ENCODE measurements around the gene ADAMTS13. TPM values are rescaled to one million over a fixed set of nuclear protein-coding genes. Genes with fewer than 3 reads are reported as not detected.

Gene ADAMTS13
- total and polyA plus RNA-seq, 2 donors (not counting 1 experiment from before 2014, with no cell fraction given), result 0.78 to 3.1 TPM

DNA sequence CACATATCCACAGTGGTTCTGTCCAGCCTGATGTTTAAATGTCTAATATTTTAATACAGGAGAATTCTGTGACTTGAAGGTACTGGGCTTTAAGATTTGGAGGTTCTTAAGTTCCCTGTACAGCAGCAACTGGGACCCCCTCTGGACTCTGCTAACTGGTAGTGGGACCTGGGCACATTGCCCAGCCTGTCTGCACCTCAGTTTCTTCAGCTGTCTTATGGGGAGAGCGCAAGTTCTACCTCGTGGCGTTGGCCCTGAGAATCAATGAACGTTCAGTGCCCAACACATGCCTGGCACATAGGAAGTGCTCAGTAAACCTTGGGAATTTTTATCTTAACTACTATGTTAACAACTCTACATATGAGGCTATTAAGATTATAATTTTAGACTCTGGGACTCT is 55.3 kb downstream of the ADAMTS13 start:
- Histone ChIP-seq H3K36me3 (ENCODE audit: control insufficient read depth, insufficient read depth, low read length) (peaks cover 14% of the 10 kb centered on the region), H3K79me2 (ENCODE audit: control insufficient read depth, insufficient read depth, low read length) (no peaks in the 10 kb centered on the region), H3K9me3 (ENCODE audit: control insufficient read depth, insufficient read depth, low read depth, low read length) (no peaks in the 10 kb centered on the region), H3K27me3 (ENCODE audit: control insufficient read depth, insufficient read depth, low read length) (no peaks in the 10 kb centered on the region), H3K4me2 (ENCODE audit: extremely low read depth, insufficient read depth, low read length) (no peak overlapping the region), H2AFZ (ENCODE audit: low read length) (no peak overlapping the region), H3K27ac (ENCODE audit: insufficient read depth, low read length) (no peak overlapping the region), H3K9ac (ENCODE audit: insufficient read depth, low read length) (no peak overlapping the region), H3K4me3 (replicated peaks in 1 of 4; ENCODE audit: control extremely low read depth in 1 of 4, insufficient read depth in 1 of 4, low read depth in 3 of 4, low read length in 4 of 4) (peak overlapping the region in 1 of 4 experiments; percentile 64), H3K4me1 (ENCODE audit: control insufficient read depth, extremely low read depth, insufficient read depth, low read length) (no peaks in the 10 kb centered on the region), H4K20me1 (ENCODE audit: control insufficient read depth, extremely low read depth, insufficient read depth, low read length) (no peaks in the 10 kb centered on the region)
- DNase-seq (ENCODE audit: low read depth in 2 of 2), result no peak
- no peak for TF ChIP-seq EZH2 (IDR thresholded peaks at IDR 0.05; ENCODE audit: low read length, missing control alignments)
- TF ChIP-seq, protein P1, sequence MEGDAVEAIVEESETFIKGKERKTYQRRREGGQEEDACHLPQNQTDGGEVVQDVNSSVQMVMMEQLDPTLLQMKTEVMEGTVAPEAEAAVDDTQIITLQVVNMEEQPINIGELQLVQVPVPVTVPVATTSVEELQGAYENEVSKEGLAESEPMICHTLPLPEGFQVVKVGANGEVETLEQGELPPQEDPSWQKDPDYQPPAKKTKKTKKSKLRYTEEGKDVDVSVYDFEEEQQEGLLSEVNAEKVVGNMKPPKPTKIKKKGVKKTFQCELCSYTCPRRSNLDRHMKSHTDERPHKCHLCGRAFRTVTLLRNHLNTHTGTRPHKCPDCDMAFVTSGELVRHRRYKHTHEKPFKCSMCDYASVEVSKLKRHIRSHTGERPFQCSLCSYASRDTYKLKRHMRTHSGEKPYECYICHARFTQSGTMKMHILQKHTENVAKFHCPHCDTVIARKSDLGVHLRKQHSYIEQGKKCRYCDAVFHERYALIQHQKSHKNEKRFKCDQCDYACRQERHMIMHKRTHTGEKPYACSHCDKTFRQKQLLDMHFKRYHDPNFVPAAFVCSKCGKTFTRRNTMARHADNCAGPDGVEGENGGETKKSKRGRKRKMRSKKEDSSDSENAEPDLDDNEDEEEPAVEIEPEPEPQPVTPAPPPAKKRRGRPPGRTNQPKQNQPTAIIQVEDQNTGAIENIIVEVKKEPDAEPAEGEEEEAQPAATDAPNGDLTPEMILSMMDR (conservative IDR thresholded peaks at IDR 0.05 in 1 of 2, IDR thresholded peaks at IDR 0.05 in 1 of 2; ENCODE audit: low read depth in 1 of 2, low read length in 2 of 2), result no peak

DNA sequence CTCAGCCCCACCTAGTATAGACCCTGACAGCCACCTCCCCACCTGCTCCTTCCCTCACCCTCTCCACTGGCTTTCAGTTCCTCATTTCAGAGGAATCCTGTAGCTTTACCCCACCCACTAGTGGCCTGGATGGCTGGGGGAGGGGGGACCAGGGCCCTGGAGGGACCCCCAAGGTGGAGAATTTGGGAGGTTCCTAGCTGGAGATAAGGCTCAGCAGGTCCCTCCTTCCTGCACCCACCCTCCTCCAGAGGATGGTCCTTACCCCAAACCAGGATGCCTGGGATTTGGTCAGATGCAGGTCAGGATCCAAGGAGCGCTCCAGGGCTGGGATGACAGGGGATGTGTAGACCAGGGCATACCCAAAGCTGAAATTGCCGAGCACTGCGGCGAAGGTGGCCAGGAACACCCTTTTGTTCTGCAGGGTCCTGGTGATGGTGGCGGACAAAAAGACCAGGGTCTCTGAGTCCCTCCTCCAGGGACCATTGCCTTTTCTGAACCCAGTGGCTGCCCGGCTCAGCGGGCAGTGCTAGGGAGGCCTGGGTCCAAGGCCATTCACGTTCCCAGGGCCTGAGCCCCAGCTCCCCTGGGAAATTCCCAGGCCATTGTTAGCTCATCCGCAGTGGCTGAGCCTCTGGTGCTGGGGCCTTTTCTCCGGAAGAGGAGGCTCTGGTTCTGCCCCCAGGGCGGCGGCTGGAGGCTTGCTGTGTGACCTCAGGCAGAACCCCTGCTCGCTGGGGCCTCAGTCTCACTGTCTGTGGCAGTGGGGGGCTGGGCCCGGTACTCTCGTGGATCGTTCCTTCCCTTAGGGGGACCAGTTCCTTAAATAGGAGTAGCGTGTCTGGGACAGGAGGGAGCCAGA is 56.1 kb downstream of the ADAMTS13 start:
- Histone ChIP-seq H3K27me3 (ENCODE audit: control insufficient read depth, insufficient read depth, low read length) (no peaks in the 10 kb centered on the region), H2AFZ (ENCODE audit: low read length) (peak overlapping the region; percentile 67), H3K79me2 (ENCODE audit: control insufficient read depth, insufficient read depth, low read length) (no peaks in the 10 kb centered on the region), H4K20me1 (ENCODE audit: control insufficient read depth, extremely low read depth, insufficient read depth, low read length) (no peaks in the 10 kb centered on the region), H3K36me3 (ENCODE audit: control insufficient read depth, insufficient read depth, low read length) (peaks cover 14% of the 10 kb centered on the region), H3K9me3 (ENCODE audit: control insufficient read depth, insufficient read depth, low read depth, low read length) (no peaks in the 10 kb centered on the region), H3K9ac (ENCODE audit: insufficient read depth, low read length) (peak overlapping the region; percentile 58), H3K4me1 (ENCODE audit: control insufficient read depth, extremely low read depth, insufficient read depth, low read length) (no peaks in the 10 kb centered on the region), H3K27ac (ENCODE audit: insufficient read depth, low read length) (no peak overlapping the region), H3K4me2 (ENCODE audit: extremely low read depth, insufficient read depth, low read length) (peak overlapping the region; percentile 85), H3K4me3 (replicated peaks in 1 of 4; ENCODE audit: control extremely low read depth in 1 of 4, insufficient read depth in 1 of 4, low read depth in 3 of 4, low read length in 4 of 4) (peak overlapping the region; percentile 49 to 68 (median 60))
- TF ChIP-seq, protein P1 (conservative IDR thresholded peaks at IDR 0.05 in 1 of 2, IDR thresholded peaks at IDR 0.05 in 1 of 2; ENCODE audit: low read depth in 1 of 2, low read length in 2 of 2), result no peak
- no peak for TF ChIP-seq EZH2 (IDR thresholded peaks at IDR 0.05; ENCODE audit: low read length, missing control alignments)
- peak in 1 of 2 donors; percentile 8 for DNase-seq (ENCODE audit: low read depth in 2 of 2)

DNA sequence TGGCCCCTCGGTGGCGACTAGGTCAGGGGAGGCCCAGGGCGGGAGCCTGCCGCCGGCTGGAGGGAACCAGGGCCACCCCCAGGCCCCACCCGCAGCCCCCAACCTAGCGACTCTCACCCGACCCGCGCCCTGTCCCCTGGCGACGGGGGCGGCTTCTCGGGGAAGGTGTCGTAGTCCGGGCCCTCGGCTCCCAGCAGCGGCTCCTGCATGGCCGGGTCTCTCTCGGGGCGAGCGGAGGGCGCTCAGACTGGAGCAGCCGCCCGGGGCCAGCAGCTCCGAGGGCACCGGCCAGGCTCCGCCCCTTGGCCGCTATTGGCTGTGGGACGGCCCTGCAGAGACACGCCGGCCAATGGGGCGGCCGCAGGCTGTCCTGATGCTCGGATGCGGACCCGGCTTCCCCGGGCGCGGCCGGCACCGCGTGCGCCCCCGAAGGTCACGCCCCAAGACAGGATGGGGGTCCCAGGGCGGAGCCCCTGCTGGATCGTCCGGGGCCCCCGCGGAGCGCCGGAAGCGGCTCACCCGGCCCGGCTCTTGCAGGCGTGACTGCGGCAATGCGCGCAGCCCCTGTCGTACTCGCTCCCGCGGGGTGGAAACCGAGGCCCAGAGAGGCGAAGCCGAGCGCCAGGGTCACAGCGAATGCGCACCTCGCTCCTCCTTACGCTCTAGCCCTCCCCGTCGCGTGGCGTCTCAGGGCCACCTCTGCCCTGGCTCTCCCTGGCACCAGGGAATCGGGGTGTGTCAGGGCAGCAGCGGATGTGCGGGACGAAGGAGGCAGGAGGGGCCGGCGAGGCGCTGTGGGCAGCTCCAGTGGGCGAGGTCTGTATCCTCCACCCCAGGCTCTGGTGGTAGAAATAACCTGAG is 56.9 kb downstream of the ADAMTS13 start, which contains the start of gene SLC2A6:
Gene SLC2A6, minus strand, starts transcription at position 249 of the 861 bp plus-strand sequence. Its CDS starts 40 bp downstream, at position 209.
- no peak for TF ChIP-seq EZH2 (IDR thresholded peaks at IDR 0.05; ENCODE audit: low read length, missing control alignments)
- TF ChIP-seq, protein P1 (conservative IDR thresholded peaks at IDR 0.05 in 1 of 2, IDR thresholded peaks at IDR 0.05 in 1 of 2; ENCODE audit: low read depth in 1 of 2, low read length in 2 of 2), result no peak

More for the DNA sequence above, 56.9 kb downstream of the ADAMTS13 start, which contains the start of gene SLC2A6:
- peak within 1 kb of the TSS; percentile 94 for H3K4me2 ChIP-seq (ENCODE audit: extremely low read depth, insufficient read depth, low read length)
- no peaks in the 10 kb centered on the region for H3K27me3 ChIP-seq (ENCODE audit: control insufficient read depth, insufficient read depth, low read length)
- no peaks in the 10 kb centered on the region for H3K9me3 ChIP-seq (ENCODE audit: control insufficient read depth, insufficient read depth, low read depth, low read length)
- no peaks in the 10 kb centered on the region for H3K4me1 ChIP-seq (ENCODE audit: control insufficient read depth, extremely low read depth, insufficient read depth, low read length)
- DNase-seq (ENCODE audit: low read depth in 2 of 2), result peak; percentile 62 to 74
- no peaks in the 10 kb centered on the region for H4K20me1 ChIP-seq (ENCODE audit: control insufficient read depth, extremely low read depth, insufficient read depth, low read length)
- H3K4me3 ChIP-seq (replicated peaks in 1 of 4; ENCODE audit: control extremely low read depth in 1 of 4, insufficient read depth in 1 of 4, low read depth in 3 of 4, low read length in 4 of 4), result peak within 1 kb of the TSS; percentile 49 to 68 (median 60)
- peak within 1 kb of the TSS; percentile 58 for H3K9ac ChIP-seq (ENCODE audit: insufficient read depth, low read length)
- peaks cover 11% of the 10 kb centered on the region for H3K36me3 ChIP-seq (ENCODE audit: control insufficient read depth, insufficient read depth, low read length)
- peak within 1 kb of the TSS; percentile 99 for H2AFZ ChIP-seq (ENCODE audit: low read length)
- H3K27ac ChIP-seq (ENCODE audit: insufficient read depth, low read length), result no peak within 1 kb of the TSS
- no peaks in the 10 kb centered on the region for H3K79me2 ChIP-seq (ENCODE audit: control insufficient read depth, insufficient read depth, low read length)
